Bone marrow (tissue), 2 donors: ENCODE data around the gene CCDC190.
"Not testable (repeated sequence)": the region's sequence is repeated elsewhere in the genome, so short reads cannot be mapped to it uniquely, and the experiment has no call there.

ENCODE experiments used
- DNase-seq, 2 donors: peaks; one replicate each; lab custom pipeline; 2025; lab: John Stamatoyannopoulos, UW

CCDC190 gene

DNA sequence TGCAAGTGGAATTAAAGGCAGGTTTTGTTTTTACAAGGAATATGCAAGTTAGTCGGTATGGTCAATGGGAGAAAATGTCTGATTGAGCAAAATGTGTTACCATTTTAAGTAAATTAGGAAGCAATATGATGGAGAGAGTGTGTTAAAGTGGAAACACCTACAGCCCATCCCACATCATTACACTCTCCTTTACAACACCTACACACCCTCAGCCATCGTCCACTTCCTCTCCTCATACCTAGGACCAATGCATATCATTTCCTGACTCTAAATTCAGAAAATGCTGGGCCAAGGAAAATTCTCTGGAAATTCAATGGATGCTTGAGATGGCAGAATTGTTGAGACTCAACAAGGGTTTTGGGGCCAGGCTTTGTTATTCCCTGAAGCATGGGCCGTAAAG is 16.4 kb upstream of the CCDC190 start:
- no peak for DNase-seq

DNA sequence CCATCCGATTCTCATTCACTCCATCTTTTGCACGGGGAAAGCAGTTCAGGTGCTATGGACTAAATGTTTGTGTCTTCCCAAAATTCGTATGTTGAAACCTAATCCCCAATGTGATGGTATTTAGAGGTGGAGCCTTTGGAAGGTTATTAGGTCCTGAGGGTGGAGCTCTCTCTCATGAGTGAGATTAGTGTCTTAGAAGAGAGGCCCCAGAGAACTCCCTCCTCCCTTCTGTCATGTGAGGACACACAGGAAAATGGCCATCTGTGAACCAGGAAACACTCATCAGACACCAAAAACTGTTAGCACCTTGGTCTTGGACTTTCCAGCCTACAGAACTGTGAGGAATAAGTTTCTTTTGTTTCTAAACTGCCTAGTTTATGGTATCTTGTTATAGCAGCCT is 15.8 kb upstream of the CCDC190 start:
- no peak for DNase-seq

DNA sequence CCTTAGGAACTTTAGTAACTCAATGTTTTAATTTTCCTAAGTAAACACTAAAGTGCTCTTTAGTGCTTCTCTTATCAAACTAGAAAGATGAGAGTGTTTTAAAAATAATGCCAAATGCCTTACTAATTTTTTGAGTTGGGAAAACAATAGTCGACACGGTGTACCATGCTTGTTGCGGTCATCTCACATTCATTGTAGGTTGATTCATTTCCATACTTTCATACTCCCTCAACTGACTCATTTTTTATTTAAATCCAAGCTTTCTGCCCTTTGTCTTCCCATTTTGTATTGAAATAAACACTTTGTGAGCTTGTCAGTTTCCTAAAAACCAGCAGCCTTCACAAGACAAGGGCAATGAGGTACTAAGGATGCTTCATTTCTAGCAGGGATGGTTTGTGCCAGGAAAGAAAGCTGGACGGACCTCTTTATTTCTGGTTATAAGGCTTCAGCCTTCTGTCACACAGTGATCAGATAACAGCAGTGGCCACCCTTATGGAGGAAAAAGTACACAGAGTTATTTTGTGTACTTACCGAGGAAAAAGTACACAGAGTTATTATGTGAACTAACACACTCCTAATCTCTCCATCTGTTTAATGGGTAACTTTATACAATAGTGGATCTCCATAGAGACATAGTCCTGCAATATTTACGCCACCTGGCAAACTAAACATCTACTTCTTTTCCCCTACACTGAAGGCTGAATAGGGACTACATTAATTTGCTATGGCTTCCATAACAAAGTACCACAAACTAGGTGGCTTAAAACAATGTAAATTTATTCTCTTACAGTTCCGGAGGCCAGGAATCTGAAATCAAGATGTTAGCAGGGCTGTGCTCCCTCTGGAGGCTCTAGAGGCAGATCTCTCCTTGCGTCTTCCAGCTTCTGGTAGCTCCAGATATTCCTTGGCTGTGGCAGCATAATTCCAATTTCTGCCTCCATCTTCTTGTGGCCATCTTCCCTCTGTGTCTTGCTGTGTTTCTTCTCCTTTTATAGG is 13.0 kb upstream of the CCDC190 start:
- DNase-seq = no peak

DNA sequence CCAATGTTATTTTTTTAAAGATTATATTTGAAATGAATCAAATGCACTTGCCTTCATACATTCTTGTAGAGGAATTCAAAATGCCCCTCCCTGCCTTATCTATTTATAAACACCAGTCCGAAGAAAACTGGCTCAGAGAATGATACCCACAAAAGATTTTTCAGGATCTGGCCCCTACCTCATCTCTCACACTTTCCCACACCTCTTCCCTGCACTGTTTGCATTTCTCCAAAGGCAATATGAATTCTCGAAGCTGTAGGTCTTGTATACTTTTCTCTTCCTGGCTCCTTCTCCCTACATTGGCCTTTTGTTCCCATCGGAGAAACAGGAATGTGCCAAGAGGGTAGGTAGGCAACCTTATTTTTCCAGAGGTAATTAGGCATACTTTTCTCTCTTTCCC is 12.0 kb upstream of the CCDC190 start:
- no peak for DNase-seq

DNA sequence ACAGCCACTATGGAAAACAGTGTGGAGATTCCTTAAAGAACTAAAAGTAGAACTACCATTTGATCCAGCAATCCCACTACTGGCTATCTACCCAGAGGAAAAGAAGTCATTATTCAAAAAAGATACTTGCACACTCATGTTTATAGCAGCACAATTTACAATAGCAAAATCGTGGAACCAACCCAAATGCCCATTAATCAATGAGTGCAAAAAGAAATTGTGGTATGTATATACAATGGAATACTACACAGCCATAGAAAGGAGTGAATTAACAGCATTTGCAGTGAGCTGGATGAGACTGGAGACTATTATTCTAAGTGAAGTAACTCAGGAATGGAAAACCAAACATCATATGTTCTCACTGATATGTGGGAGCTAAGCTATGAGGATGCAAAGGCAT is 10.4 kb upstream of the CCDC190 start:
- not testable (repeated sequence) for DNase-seq

DNA sequence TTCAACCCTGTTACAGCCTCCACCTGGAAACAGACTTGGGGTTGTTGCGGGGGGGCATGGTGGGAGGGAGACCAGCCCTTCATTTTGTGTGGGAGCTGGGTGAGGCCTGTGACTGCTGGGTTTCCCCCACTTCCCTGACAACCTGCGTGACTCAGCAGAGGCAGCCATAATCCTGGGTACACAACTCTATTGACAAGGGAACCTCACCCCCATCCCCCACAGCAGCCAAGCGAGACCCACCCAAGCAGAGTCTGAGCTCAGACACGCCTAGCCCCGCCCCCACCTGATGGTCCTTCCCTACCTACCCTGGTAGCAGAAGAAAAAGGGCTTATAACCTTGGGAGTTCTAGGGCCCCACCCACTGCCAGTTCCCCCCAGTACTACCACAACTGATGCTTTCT is 8.0 kb upstream of the CCDC190 start:
- no peak for DNase-seq

DNA sequence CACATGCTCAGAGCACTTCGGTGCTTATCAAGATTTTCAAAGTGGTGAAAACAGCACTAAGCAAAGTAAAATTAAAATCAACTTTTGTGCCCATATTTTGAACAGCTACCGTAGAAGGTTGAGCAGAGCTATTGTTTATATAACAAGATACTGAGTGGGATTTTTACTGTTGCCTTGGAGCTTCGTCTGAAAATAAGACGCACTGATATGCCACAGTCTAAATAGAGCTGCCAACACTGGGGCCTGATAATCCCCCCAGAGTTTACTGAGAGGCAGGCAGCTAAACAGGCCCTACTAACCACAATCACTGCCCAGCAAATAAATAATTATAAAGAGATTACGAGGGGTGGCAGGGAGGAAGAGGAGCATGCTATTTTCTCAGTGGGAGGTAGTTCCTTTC is 650 bp upstream of the CCDC190 start:
- DNase-seq = no peak

DNA sequence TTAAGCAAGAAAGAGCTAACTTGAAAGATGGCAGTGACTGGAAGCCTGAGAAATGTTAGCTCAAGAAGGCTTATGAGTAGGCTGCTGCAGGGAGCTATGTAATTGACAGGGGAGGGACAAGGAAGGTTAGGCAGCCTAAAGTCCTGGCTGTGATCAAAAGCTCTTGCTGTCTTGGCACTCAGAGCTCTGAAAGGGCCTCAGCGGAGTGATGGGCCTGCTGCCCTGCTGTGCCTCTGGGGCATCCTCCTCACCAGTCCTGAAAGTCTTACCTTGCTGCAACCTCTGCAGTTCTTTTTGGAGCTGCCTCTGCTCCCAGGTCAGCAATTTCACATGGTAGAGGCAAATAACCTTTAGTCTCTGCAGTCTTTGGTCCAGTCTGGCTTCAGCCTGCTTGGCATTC is 1.8 kb downstream of the CCDC190 start:
- DNase-seq = no peak

DNA sequence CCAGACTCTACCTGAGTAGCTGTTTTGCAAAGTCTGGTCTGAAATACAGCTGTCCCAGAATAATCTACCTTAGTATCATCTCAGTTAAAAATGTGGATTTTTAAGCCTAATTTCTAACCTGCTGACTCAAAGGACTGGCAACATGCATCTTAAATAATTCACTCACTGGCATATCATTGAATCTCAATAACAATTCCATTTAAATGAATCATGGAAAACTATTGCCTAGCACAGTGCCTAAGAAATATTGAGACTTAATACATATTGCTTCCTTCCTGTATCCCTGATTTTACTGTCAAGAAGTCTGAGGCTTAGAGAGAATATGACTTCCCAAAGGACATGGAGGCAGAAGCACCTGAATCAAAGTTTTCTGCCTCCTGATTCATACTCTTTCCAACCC is 3.1 kb downstream of the CCDC190 start:
- DNase-seq = no peak

DNA sequence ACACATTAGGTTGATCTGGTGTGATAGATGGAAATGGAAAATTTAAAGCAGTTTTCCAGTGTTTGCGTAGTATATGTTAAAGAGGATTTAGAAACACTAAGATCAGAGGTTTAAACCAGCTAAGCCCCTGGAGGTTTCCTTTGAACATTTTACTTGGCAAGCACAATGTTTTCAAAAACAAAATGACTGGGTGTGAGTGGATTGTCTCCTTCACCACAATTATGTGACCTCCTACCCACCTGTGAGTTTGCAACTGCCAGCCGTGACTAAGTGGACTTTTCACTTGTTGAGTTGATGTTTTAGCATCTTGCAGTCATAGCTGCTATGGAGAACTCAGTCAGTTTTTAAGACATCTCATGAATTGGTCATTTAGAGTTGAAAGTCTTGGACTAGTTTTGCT is 4.7 kb downstream of the CCDC190 start:
- DNase-seq = no peak

DNA sequence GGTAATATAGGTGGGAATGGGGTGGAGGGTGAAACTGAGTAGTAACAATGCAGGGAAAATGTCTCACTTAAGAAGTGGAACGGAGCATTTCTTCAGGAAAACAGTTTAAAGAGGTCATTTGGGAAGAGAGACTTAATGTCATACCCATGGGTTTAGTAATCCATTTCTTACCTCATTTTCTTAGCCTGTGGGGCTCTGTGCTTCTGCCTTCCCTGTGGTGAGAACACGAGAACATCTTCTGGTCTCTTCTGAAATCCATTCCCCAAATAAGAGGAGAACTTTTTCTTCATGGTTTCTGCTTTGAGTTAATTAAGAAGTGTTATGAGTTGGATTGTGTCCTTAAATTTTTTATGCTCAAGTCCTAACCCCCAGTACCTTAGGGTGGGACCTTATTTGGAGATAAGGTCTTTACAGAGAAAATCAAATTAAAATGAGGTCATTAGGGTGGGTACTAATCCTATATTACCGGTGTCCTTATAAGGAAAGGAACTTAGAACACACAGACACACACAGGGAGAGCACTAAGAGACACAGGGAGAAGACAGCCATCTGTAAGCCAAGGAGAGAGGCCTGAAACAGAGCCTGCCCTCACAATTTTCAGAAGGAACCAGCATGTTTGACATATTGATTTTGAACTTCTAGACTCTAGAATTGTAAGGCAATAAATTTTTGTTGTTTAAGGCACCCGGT is 5.4 kb downstream of the CCDC190 start:
- DNase-seq = no peak

DNA sequence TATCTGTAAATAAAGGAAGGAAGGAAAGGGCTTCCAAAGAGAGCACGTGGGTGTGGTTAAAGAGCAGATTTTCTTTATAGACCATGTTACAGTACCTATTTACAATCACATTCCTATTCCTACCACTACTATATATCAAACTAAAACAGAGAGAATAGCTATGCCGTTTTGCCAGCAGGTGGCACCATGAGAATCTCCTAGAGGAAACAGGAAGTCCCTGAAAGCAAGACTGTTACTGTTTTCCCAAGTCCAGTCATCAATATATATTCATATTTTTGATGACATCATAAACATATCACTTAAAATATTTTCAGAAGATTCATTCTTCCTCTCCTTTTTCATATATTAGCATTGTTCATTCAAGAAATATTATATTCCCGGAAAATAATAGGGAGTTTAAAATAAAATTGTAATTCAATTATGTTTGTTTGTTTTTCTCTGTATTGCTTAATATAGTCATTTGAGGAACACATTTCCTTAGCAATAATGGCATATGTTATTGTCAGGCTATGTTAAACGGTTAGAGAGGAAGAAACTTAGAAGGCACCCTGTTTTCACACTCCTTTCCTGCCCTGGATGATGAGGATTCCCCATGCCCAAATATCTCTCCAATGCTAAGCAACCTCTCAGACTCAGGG is 6.6 kb downstream of the CCDC190 start:
- peak in 1 of 2 donors; percentile 6 for DNase-seq

DNA sequence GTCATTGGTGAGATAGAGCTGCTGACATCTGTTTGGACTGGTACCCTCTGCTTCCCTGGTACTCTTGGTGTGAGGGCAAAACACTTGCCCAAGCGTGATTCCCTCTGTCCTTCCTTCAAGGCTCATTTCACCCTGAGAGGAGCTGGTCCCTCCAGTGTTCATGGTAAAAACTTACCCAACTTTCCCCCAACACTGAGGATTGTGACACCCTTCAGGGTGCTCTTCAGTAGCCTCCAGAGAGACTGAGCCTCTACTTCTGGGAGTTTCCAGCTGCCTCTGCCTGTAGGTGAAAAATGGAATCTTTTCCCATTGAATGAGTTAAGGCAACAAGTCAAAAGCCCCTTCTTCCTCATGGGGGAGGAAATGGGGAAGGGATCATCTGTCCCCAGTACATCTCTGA is 9.6 kb downstream of the CCDC190 start:
- no peak for DNase-seq

DNA sequence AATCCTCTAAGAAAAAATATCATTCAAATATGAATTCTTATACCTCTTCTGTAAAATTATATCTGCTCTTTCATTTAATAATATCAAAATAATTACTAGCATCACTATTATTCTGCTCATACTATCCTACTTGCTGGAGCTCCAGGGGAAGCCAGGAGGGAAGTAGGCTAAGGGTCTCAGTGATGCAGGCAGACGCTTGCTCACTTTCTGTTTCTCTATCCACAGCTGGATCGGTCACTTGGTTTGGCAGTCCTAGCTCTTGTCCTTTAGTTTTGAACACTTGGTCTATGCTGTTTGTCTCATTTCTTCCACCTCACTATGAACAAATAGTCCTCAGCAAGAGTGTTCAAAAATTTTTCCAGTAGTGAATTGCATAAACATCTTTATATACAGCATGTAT is 11.3 kb downstream of the CCDC190 start:
- no peak for DNase-seq

DNA sequence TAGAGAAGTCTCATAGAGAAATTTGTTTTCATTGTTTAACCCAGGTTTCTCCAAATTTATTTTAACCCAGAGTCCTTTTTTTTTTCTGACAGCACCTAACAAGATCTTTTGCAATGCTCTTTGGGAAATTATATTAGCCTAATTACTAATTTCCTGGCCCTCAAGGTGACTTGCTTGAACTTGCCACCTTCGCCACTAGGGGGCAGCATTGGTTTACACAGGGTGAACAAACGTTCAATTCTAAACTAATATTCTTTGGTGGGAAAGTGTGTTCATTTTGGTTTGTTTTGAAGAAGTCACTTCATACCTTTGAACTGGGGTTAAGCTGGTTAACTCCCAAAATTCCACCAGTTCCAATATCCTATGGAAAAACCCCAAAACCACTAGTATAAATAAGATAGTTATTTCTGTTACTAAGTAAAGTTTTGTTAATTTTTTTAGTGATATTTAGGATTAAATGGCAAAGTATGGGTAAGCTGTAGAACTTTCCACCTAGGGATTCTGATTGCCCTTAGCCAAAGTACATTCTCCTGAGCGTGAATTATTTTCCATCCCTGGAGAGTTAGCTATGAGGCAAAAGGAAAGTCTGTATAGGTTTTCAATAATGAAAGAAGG is 13.0 kb downstream of the CCDC190 start:
- peak; percentile 3 to 19 for DNase-seq

DNA sequence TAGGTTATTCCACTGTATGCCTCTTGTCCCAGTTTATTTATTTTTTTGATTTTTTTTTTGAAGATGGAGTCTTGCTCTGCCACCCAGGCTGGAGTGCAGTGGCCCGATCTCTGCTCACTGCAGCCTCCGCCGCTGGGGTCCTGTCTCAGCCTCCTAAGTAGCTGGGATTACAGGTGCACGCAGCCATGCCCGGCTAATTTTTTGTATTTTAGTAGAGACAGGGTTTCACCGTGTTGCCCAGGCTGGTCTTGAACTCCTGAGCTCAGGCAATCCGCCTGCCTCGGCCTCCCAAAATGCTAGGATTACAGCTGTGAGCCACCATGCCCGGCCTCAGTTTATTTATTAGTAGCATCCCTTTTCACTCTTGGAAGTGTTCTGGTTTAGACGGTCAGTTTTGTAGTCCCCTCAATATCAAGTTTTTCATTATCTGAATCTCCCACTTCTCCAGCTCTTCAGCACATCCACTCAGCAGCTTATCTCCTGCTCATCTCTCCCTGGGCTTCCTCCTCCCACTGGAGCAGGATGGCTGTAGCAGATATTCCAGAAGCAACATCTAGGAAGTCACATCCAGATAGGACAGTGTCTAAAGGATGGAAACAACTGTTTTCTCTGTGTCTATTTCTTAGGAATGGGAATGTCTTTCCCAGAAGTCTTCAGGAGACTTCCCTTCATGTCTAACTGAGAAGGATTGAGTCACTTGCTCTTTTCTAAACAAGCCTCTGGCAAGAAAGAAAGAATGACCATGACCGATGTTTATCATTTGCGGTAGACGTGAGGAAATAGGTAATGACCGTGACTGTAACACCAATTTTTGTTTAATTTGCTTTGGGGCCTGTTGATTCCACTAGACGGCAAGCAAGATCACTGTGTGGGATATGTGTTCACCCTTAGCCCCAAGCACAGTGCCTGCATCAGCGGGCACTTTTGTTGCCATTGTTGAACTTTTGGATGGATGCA is 14.4 kb downstream of the CCDC190 start:
- DNase-seq = no peak

DNA sequence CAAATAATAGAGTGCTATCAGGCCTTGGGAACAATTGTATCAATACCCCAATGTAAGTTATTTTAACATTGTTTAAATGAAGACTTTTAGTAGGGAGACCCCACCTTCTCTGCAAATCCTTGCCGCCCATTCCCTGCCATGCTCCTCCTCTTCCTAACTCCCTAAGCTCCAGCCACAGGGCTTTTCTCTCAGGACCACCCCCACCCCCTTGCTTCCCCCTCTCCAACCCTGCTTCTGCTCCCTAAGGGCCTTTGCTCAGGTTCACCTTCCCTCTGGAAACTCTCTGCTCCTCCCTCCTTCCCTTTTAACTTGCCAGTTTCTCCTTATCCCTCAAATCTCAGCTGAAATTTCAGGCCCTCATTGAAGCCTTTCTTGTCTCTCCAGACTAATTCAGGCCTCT is 16.8 kb downstream of the CCDC190 start:
- DNase-seq = no peak

DNA sequence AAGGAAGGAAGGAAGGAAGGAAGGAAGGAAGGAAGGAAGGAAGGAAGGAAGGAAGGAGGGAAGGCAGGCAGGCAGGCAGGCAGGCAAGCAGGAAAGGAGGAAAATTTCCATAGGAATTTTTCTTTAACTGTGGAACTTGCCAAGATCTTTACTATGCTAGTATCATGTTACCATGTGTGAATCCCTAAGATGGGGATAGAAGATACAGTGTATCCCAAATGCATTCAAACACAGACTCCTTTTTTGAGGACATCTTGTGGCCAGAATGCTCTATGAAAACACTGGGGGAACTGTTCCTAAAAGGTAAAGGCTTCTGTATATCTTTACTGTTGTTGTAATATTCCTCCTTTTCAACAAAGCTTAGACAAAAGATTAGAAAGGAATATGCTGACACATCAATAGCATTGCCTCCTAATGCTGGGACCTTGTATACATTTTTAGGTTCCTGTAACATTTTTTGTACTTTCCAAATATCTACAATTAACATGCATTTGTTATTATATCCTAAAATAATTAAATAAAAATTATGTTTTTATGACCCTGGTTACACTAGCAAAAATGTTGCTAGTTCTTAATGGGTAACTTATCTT is 20.6 kb downstream of the CCDC190 start:
- no peak for DNase-seq

DNA sequence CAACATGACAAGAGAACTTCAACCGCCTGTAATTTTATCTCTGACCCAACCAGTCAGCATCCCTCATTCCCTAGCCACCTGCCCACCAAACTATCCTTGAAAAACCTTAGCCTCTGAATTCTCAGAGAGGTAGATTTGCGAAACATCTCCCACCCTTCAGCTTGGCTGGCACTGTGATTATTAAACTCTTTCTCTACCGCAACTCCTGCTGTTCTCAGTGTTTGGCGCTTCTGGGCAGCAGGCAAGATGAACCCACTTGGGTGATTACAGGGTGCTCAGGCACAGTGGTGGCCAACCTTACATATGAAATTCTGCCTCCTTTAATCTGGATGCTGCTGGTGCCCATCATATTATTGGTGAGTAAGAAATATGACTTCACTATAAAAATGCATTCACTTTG is 22.1 kb downstream of the CCDC190 start:
- DNase-seq = no peak

DNA sequence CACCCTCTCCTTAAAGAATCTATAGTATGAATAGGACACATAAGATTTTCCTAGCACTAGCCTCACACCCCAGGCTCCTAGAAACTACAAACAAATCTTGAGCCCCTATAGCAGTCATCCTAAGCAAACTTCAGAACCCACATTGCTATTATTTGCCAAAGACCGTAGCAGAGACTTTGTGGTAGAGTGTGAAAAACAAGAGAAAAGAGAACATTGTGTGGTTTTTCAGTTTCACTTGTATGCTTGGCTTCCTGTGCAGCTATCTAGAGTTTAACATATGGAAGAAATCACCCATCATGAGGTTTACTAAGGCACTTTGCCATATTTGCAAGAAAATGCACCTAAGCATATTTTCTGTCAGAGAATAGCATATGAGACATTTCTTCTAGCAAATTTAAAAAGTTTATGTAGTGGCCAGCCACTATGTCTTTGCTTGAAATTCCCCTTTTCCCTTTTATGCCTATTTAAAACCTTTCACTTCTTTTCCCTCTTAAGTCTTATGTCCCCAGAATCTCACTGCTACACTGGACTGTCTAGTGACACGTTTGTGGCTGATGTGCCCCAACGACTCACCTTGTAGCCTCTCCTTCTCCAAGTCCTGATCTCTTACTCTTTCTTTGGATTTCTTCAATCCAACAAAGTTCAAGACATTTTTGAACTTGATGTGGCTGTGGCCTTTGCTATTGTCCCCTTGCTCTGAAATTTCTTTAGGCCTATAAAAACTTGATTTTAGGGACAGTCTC is 25.6 kb downstream of the CCDC190 start:
- DNase-seq = no peak
